GM12874 (cell line): ENCODE data around the gene ATP2C1.

Experiments used
- TF ChIP-seq, protein P1 (sequence below): IDR thresholded peaks from 2 replicates; pipeline ENCODE4 v1.5.1; 2011; ENCODE audit warnings: low read depth, mild to moderate bottlenecking, control low read depth, low read length, moderate library complexity; ENCODE audit not compliant: insufficient read depth

The ATP2C1 gene

DNA sequence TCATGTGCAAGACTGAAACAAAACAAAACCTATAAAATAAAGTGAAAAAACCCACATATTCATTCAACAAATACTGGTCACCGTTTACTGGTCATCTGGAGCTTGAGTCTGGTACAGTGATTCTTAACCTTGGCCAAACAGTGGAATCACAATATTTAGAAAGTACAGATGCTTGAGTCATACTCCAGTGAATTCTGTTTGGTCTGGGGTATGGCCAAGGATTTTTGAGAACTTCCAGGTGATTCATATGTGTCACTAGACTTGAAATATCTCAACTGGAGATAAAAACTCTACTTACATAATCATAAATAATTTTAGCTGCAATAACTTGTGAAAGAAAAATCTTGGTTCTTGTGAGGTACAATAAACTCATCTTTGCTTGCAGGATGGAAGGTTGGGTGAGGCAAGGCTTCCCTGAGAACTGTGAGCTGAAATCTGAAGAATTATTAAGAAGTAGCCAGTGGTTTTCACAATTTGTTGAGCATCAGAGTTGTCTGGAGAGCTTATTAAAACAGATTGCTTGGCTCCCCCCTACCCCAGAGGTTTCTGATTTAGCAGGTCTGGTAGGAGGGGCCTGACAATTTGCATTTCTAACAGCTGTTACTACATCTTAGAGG, 142.4 kb downstream of the ATP2C1 start:
- TF ChIP-seq, protein P1, sequence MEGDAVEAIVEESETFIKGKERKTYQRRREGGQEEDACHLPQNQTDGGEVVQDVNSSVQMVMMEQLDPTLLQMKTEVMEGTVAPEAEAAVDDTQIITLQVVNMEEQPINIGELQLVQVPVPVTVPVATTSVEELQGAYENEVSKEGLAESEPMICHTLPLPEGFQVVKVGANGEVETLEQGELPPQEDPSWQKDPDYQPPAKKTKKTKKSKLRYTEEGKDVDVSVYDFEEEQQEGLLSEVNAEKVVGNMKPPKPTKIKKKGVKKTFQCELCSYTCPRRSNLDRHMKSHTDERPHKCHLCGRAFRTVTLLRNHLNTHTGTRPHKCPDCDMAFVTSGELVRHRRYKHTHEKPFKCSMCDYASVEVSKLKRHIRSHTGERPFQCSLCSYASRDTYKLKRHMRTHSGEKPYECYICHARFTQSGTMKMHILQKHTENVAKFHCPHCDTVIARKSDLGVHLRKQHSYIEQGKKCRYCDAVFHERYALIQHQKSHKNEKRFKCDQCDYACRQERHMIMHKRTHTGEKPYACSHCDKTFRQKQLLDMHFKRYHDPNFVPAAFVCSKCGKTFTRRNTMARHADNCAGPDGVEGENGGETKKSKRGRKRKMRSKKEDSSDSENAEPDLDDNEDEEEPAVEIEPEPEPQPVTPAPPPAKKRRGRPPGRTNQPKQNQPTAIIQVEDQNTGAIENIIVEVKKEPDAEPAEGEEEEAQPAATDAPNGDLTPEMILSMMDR: no peak

DNA sequence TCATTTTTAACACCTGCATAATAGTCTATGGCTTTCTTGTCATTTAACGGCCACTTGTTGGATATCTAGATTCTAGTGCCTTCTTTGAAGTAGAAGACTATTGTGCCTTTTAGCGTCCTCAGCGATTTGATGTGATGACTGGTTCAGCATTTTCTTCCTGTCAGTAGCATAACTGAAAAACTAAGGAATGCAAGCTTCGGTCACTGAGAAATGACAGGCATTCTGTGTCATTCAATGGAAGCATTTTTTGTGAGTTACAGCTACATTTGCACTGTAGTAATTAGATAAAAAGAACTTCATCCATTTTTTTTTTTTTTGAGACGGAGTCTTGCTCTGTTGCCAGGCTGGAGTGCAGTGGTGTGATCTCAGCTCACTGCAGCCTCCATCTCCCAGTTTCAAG, 143.1 kb downstream of the ATP2C1 start:
- TF ChIP-seq, protein P1: no peak

DNA sequence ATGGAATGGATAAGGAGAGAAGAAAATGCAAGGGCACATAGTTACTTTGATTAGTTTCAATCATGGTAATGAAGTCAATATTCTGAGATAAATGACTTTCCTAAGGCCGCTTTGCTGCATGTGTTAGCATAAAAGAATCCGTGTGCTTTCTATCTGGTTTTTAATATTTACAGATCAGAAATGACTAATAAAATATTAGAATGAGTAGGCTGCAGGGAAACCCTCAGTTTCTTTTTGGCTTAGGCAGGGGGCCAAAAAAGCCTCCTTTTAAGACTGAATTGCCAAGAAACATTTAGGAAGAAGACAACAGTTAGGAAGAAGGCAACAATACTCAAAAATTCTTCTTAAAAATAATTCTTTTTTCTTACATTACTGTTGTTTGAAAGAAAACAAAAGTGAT, 144.4 kb downstream of the ATP2C1 start:
- TF ChIP-seq, protein P1: no peak

DNA sequence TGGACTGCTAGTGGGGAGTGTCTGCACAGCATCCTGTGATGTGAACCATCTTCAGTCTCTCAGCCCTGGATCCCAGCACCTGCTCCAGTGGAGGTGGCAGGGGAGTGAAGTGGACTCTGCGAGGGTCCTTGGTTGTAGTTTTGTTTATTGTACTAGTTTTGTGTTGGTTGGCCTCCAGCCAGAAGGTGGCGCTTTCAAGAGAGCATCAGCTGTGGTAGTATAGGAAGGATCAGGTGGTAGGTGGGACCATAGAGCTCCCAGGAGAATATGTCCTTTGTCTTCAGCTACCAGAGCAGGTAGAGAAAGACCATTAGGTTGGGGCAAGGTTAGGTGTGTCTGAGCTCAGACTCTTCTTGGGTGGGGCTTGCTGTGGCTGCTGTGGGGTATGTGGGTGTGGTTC, 153.7 kb downstream of the ATP2C1 start:
- TF ChIP-seq, protein P1: no peak

DNA sequence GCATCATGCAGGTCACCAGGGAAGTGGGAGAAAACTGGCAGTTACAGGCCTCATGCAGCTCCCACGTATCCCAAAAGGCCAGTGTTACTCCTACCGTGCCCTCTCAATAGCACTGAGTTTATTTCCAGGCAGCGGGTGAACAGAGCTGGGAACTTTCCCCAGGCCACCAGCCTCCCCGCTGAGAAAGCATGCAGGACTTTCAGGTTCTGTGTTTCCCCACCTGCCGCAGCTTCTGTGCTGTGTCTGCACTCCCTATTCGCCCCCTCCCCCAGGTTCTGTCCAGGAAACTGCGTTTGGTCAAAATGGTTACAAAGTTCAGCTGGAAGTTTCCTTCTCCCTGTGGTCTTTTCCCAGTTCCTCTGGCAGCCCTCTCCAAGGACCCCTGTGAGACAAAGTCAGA, 154.1 kb downstream of the ATP2C1 start:
- TF ChIP-seq, protein P1: no peak

DNA sequence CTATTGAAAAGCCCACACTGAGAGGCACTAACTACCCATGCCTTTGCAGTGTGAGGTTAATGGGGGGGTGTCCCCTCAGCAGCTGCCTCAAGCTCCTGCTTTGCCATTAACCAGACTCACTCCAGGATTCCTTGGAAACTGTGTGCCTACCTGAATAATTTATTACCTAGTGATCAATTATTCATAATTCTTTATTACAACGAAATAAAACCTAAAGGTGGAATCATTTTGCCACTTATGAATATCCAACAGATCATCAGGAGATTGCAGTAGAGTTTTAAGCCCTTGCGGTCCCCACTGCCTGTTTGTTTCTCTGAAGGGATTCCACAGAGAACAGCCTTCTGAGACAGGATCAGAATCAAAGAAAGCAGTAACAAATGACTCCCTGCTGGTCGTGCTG, 156.1 kb downstream of the ATP2C1 start:
- TF ChIP-seq, protein P1: no peak

DNA sequence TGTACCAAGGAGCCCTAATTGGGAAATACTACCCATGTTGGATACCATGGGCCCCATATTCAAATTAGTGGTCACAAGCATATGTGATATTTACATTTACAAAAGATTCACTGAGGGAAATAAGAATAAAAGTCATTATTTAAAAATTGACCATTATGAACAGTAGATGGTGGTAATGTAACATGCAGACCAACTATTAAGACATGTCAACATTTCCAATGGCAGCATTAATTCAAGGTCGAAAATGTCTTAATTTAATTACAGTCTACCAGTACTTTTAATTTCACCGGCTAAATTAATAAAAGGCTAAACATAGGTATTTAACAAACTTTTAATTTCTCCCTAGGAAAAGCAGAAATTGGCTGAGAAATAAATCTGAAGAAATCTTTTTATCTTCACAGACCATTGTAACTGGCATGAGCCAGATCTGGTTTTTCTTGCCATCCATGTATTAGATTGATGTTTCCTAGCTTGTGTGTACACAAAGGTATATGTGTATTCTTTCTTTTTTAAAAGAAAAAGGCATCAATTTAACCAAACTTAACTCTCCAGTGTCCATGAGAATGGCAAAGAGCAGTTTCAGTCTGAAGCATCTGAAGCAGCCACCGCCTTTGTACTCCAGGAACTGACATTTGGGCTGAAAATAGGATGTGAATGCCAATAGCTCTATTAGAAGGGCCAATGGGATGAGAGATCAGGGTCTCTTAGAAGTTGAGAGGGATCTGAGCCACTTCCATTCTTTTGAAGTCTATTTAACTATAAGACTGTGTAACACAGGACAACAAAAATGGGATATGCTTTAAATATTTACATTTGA, 159.4 kb downstream of the ATP2C1 start:
- TF ChIP-seq, protein P1: no peak
